HepG2 (cell line): ENCODE measurements around the gene EFHC2. TPM values are rescaled to one million over a fixed set of nuclear protein-coding genes. Genes with fewer than 3 reads are reported as not detected.

ENCODE experiments used
- ATAC-seq: fragments of 200-7000 bp; cut with Tn5 transposase; 3 replicates; pipeline ENCODE4 v1.9.1; 2020; ENCODE audit warnings: mild to moderate bottlenecking, moderate library complexity
- BruUV-seq: library from RNA; stranded (reverse); fragments of 400-500 nt; replicated peaks from 2 replicates; lab custom pipeline; 2021; lab: Mats Ljungman, UMichigan
- CTCF ChIA-PET: fragments of 300-600 bp; formaldehyde crosslinking; extraction: SDS; loops from one replicate; lab custom pipeline; 2021; ENCODE audit warnings: low total read pairs, inconsistent platforms, low intra/inter-chr PET ratio; lab: Yijun Ruan, JAX
- POLR2A ChIA-PET: fragments of 350-600 bp; sonication (Branson Sonifier 250); formaldehyde crosslinking; loops from one replicate; lab custom pipeline; 2020; ENCODE audit warnings: antibody characterized with exemption, inconsistent platforms; lab: Yijun Ruan, JAX
- DNase-seq: peaks from one replicate; pipeline ENCODE4 v3.0.0-alpha.2; 2015; ENCODE audit warnings: low spot score
- FAIRE-seq: peaks from 3 replicates; lab custom pipeline; 2011; peaks lifted over from hg19 to GRCh38; lab: Jason Lieb, UNC
- H2AFZ ChIP-seq: one replicate; pipeline ENCODE4 v1.6.1; 2011; ENCODE audit warnings: low read length, inconsistent platforms
- H3K27ac ChIP-seq: fragments of 300-600 bp; 3 replicates; pipeline ENCODE4 v1.8.0; 2011; ENCODE audit warnings: mixed run types, mild to moderate bottlenecking, mixed read lengths, low read length, inconsistent platforms; ENCODE audit not compliant: insufficient read depth; ENCODE audit errors: extremely low read length
- H3K27me3 ChIP-seq, 2 experiments: fragments of 200-600 bp in 1 of 2; 2 replicates in 1 of 2; 3 replicates in 1 of 2; pipeline versions ENCODE4 v1.6.0 to v1.8.0; 2011; ENCODE audit warnings: low read length in 2 of 2, mild to moderate bottlenecking in 2 of 2, moderate library complexity in 2 of 2, inconsistent platforms in 1 of 2; ENCODE audit not compliant: insufficient read depth in 2 of 2, control insufficient read depth in 1 of 2
- H3K36me3 ChIP-seq, 2 experiments: fragments of 200-600 bp in 1 of 2; replicated peaks in 1 of 2; 2 replicates in 1 of 2; 3 replicates in 1 of 2; pipeline versions ENCODE4 v1.5.1 to v1.8.0; 2011; ENCODE audit warnings: low read length in 2 of 2, inconsistent platforms in 1 of 2; ENCODE audit not compliant: insufficient read depth in 2 of 2, control insufficient read depth in 1 of 2
- H3K4me1 ChIP-seq: 2 replicates; pipeline ENCODE4 v1.5.1; 2012; ENCODE audit warnings: low read length, inconsistent platforms; ENCODE audit not compliant: insufficient read depth
- H3K4me2 ChIP-seq: 2 replicates; pipeline ENCODE4 v1.6.0; 2011; ENCODE audit warnings: low read depth, low read length, inconsistent platforms
- H3K4me3 ChIP-seq, 3 experiments: fragments of 200-600 bp in 1 of 3; sonication (generic), shearing (Covaris generic) in 1 of 3; replicated peaks in 1 of 3; 2 replicates each; pipeline ENCODE4 v1.5.1; 2011 to 2016; ENCODE audit warnings: low read length in 3 of 3, inconsistent platforms in 2 of 3, low read depth in 2 of 3, mild to moderate bottlenecking in 2 of 3, control low read depth in 1 of 3, mixed read lengths in 1 of 3; ENCODE audit not compliant: insufficient read depth in 1 of 3
- H3K79me2 ChIP-seq: one replicate; pipeline ENCODE4 v1.6.1; 2011; ENCODE audit warnings: low read length, inconsistent platforms; ENCODE audit not compliant: insufficient read depth
- H3K9ac ChIP-seq: 2 replicates; pipeline ENCODE4 v1.6.0; 2011; ENCODE audit warnings: mild to moderate bottlenecking, low read depth, low read length, inconsistent platforms; ENCODE audit not compliant: insufficient read depth
- H3K9me3 ChIP-seq: 2 replicates; pipeline ENCODE4 v1.5.1; 2012; ENCODE audit warnings: mild to moderate bottlenecking, low read length
- H4K20me1 ChIP-seq: 2 replicates; pipeline ENCODE4 v1.6.0; 2011; ENCODE audit warnings: inconsistent platforms, mild to moderate bottlenecking, low read length, moderate library complexity; ENCODE audit not compliant: insufficient read depth
- ATAD3A ChIP-seq: sonication (generic); formaldehyde crosslinking; IDR thresholded peaks from 2 replicates; pipeline ENCODE4 v1.4.0; 2020; ENCODE audit warnings: missing genetic modification reagents
- BRD4 ChIP-seq: sonication (generic); formaldehyde crosslinking; IDR thresholded peaks from 2 replicates; pipeline ENCODE4 v1.4.0; 2020; ENCODE audit warnings: missing genetic modification reagents
- FOXO4 ChIP-seq: sonication (generic); formaldehyde crosslinking; conservative IDR thresholded peaks from 2 replicates; pipeline ENCODE4 v1.8.1; 2023; ENCODE audit warnings: missing genetic modification reagents
- MIER2 ChIP-seq: IDR thresholded peaks from 2 replicates; pipeline ENCODE4 v1.6.1; 2016; ENCODE audit warnings: missing biosample characterization, missing genetic modification reagents
- PHF8 ChIP-seq: sonication (generic); formaldehyde crosslinking; IDR thresholded peaks from 2 replicates; pipeline ENCODE4 v1.5.0; 2020; ENCODE audit warnings: missing genetic modification reagents
- SMYD3 ChIP-seq: sonication (generic); formaldehyde crosslinking; IDR thresholded peaks from 2 replicates; pipeline ENCODE4 v1.8.1; 2023; ENCODE audit warnings: mild to moderate bottlenecking, missing genetic modification reagents
- ZBTB1 ChIP-seq: sonication (generic); formaldehyde crosslinking; IDR thresholded peaks from 2 replicates; pipeline ENCODE4 v1.4.0; 2020; ENCODE audit warnings: missing genetic modification reagents, borderline replicate concordance
- ZNF138 ChIP-seq: sonication (generic); formaldehyde crosslinking; IDR thresholded peaks from 2 replicates; pipeline ENCODE4 v1.5.0; 2020; ENCODE audit warnings: mild to moderate bottlenecking, low read depth, missing genetic modification reagents
- ZNF224 ChIP-seq: sonication (generic); formaldehyde crosslinking; IDR thresholded peaks from 2 replicates; pipeline ENCODE4 v1.5.0; 2020; ENCODE audit warnings: mild to moderate bottlenecking, missing genetic modification reagents
- in situ Hi-C: cut with HindIII; loops from 2 replicates; pipeline ENCODE4 v1.10.0; 2017; ENCODE audit warnings: low pct_unique_long_range_greater_than_20kb; ENCODE audit not compliant: extremely low pct_ligation_motif_present
- intact Hi-C: fragments of 100-400 bp; cut with micrococcal nuclease; formaldehyde crosslinking; loops from one replicate; pipeline ENCODE4 v1.10.0; 2022; ENCODE audit not compliant: unreplicated experiment
- polyA plus RNA-seq, 8 experiments: library from polyadenylated mRNA; depleted of rRNA in 3 of 8; stranded (reverse) in 7 of 8; unstranded in 1 of 8; fragments of >200 nt; fragmentation: Illumina TruSeq in 4 of 8; extraction: Trizol in 4 of 8; gene quantifications; 2 replicates each; pipeline versions ENCODE4 v1.2.1 to v1.2.3, GENCODE V29; 2011 to 2016; ENCODE audit warnings: low read depth in 4 of 8, missing spikeins in 1 of 8, mixed read lengths in 1 of 8; ENCODE audit not compliant: insufficient read depth in 1 of 8
- total RNA-seq, 5 experiments: library from RNA; depleted of rRNA; stranded (reverse); fragments of >200 nt; fragmentation: Illumina TruSeq; extraction: Trizol; gene quantifications; 2 replicates each; pipeline ENCODE4 v1.2.3, GENCODE V29; 2016; ENCODE audit warnings: low read depth in 1 of 5
- TF ChIP-seq, protein P1 (sequence below): sonication (generic); formaldehyde crosslinking; IDR thresholded peaks from 2 replicates; pipeline ENCODE4 v1.4.0; 2020; ENCODE audit warnings: missing genetic modification reagents, mild to moderate bottlenecking, borderline replicate concordance

Gene EFHC2
- total and polyA plus RNA-seq, 2 of the 13 experiments (the other 11 are each of a cell fraction or from before 2014, with no cell fraction given): not detected

GRCh38 chrX:44280116-44280515 is 63.4 kb downstream of the EFHC2 start:
- in situ Hi-C loops: no loop called here
- Histone ChIP-seq H3K9ac (no peak overlapping the region), H3K36me3 (no peaks in the 10 kb centered on the region), H3K4me3 (no peak overlapping the region), H3K9me3 (no peaks in the 10 kb centered on the region), H3K27ac (no peak overlapping the region), H3K79me2 (no peaks in the 10 kb centered on the region), H3K27me3 (no peaks in the 10 kb centered on the region), H4K20me1 (no peaks in the 10 kb centered on the region)
- FAIRE-seq: no peak
- no peak for ATAC-seq
- intact Hi-C loops: no loop called here
- DNase-seq: no peak
- no TSS peak for BruUV-seq
- CTCF ChIA-PET: no interaction called here
- TF ChIP-seq PHF8 (CRISPR knock-in tag): no peak
- TF ChIP-seq, protein P1, sequence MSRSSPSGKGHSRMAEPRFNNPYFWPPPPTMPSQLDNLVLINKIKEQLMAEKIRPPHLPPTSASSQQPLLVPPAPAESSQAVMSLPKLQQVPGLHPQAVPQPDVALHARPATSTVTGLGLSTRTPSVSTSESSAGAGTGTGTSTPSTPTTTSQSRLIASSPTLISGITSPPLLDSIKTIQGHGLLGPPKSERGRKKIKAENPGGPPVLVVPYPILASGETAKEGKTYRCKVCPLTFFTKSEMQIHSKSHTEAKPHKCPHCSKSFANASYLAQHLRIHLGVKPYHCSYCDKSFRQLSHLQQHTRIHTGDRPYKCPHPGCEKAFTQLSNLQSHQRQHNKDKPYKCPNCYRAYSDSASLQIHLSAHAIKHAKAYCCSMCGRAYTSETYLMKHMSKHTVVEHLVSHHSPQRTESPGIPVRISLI (CRISPR knock-in tag): no peak
- no peak for TF ChIP-seq SMYD3 (CRISPR knock-in tag)
- no peak for TF ChIP-seq ATAD3A
- no peak for TF ChIP-seq ZNF224 (CRISPR knock-in tag)
- no peak for TF ChIP-seq ZBTB1 (CRISPR knock-in tag)
- no peak for TF ChIP-seq BRD4 (CRISPR knock-in tag)
- no peak for TF ChIP-seq MIER2 (CRISPR knock-in tag)
- TF ChIP-seq ZNF138 (CRISPR knock-in tag): no peak
- no peak for TF ChIP-seq FOXO4 (CRISPR knock-in tag)
- TF ChIP-seq, all 625 proteins: peak for 0
- POLR2A ChIA-PET: no interaction called here
- H2AFZ ChIP-seq: no peak overlapping the region
- H3K4me1 ChIP-seq: no peaks in the 10 kb centered on the region
- no peak overlapping the region for H3K4me2 ChIP-seq
